Spleen (tissue), 7 donors: Measurements from ENCODE around the gene ETNK2.

Experiments used
- POLR2A ChIP-seq, 3 donors: fragments of 450-650 bp; IDR thresholded peaks; one replicate each; pipeline ENCODE4 v1.5.1; 2017; ENCODE audit warnings: antibody characterized with exemption in 3 of 3, mild to moderate bottlenecking in 1 of 3
- POLR2AphosphoS5 ChIP-seq, 3 donors: sonication (generic); formaldehyde crosslinking; IDR thresholded peaks; one replicate each; pipeline ENCODE4 v1.5.1; 2017; ENCODE audit warnings: antibody characterized with exemption in 3 of 3
- TF ChIP-seq, protein P1 (sequence below), 11 experiments: fragments of 200-600 bp in 7 of 11; fragments of 450-650 bp in 4 of 11; sonication (generic) in 4 of 11; IDR thresholded peaks in 8 of 11; conservative IDR thresholded peaks in 3 of 11; 1 replicate in 7 of 11; 2 replicates in 4 of 11; pipeline versions ENCODE4 v1.4.0 to v1.8.0; 2016 to 2021; ENCODE audit warnings: antibody characterized with exemption in 11 of 11, inconsistent platforms in 4 of 11, mild to moderate bottlenecking in 1 of 11
- donor health status: DM: no; HTN: no; CAD: no; lungs with moderate emphysema.
- donor health status: DM: no; HTN: no; CAD: no.
- donor health status: DM: no; HTN: no; CAD: no.

- TF ChIP-seq POLR2AphosphoS5 (IDR thresholded peaks at IDR 0.05) = peak in 1 of 3 donors; percentile 40
- TF ChIP-seq, protein P1, sequence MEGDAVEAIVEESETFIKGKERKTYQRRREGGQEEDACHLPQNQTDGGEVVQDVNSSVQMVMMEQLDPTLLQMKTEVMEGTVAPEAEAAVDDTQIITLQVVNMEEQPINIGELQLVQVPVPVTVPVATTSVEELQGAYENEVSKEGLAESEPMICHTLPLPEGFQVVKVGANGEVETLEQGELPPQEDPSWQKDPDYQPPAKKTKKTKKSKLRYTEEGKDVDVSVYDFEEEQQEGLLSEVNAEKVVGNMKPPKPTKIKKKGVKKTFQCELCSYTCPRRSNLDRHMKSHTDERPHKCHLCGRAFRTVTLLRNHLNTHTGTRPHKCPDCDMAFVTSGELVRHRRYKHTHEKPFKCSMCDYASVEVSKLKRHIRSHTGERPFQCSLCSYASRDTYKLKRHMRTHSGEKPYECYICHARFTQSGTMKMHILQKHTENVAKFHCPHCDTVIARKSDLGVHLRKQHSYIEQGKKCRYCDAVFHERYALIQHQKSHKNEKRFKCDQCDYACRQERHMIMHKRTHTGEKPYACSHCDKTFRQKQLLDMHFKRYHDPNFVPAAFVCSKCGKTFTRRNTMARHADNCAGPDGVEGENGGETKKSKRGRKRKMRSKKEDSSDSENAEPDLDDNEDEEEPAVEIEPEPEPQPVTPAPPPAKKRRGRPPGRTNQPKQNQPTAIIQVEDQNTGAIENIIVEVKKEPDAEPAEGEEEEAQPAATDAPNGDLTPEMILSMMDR (IDR thresholded peaks at IDR 0.05 in 8 of 11, conservative IDR thresholded peaks at IDR 0.05 in 3 of 11) = no peak
- no peak for TF ChIP-seq POLR2A (IDR thresholded peaks at IDR 0.05)
Observed at GRCh38 chr1:204108312-204109141, 43.3 kb downstream of the ETNK2 start.
